HG03457 (cell line): Measurements from ENCODE around the gene LRRC19.

Experiments used
- ATAC-seq: cut with Tn5 transposase; IDR thresholded peaks from one replicate; pipeline ENCODE4 v1.9.1; 2021; ENCODE audit warnings: moderate number of reproducible peaks; ENCODE audit not compliant: unreplicated experiment

LRRC19 gene

GRCh38 chr9:26955921-26956859 is 49.3 kb downstream of the LRRC19 start, which contains the start of gene IFT74:
TSS of gene IFT74 (plus strand) at chr9:26956412. CDS start at chr9:26961968, 5,556 bp downstream.
- peak; percentile 97 for ATAC-seq

- ATAC-seq = no peak
Measured at GRCh38 chr9:26955222-26955903, 50.1 kb downstream of the LRRC19 start.

- peak; percentile 45 for ATAC-seq
Measured at GRCh38 chr9:26954050-26954508, 51.4 kb downstream of the LRRC19 start.

- no peak for ATAC-seq
Measured at GRCh38 chr9:26951794-26952193, 53.7 kb downstream of the LRRC19 start.

- ATAC-seq = no peak
Measured at GRCh38 chr9:26950521-26950920, 55.0 kb downstream of the LRRC19 start.

GRCh38 chr9:26949637-26950069 is 55.8 kb downstream of the LRRC19 start:
- no peak for ATAC-seq

GRCh38 chr9:26947736-26948135 is 57.7 kb downstream of the LRRC19 start:
- ATAC-seq = no peak

- peak; percentile 99 for ATAC-seq
Measured at GRCh38 chr9:26946753-26947727, 58.4 kb downstream of the LRRC19 start, which contains the start of gene PLAA. TSS of gene PLAA (minus strand) at chr9:26947242. CDS start at chr9:26947045, 197 bp downstream.

- no peak for ATAC-seq
Measured at GRCh38 chr9:26945591-26945990, 59.9 kb downstream of the LRRC19 start.
